B cell (primary cell): Measurements from ENCODE around the gene NEO1. TPM values are rescaled to one million over a fixed set of nuclear protein-coding genes. Genes with fewer than 3 reads are reported as not detected.

Experiments used
- ATAC-seq: fragments of 200-7000 bp; cut with Tn5 transposase; one replicate; pipeline ENCODE4 v1.10.0; 2021; ENCODE audit warnings: low read depth, mild to moderate bottlenecking, moderate number of reproducible peaks, moderate library complexity
- CTCF ChIA-PET: fragments of 350-600 bp; sonication (Branson Sonifier 250); formaldehyde crosslinking; loops from one replicate; lab custom pipeline; 2021; ENCODE audit warnings: antibody characterized with exemption, inconsistent platforms; lab: Charles Lee
- POLR2A ChIA-PET: fragments of 350-600 bp; sonication (Branson Sonifier 250); formaldehyde crosslinking; loops from one replicate; lab custom pipeline; 2021; ENCODE audit warnings: antibody characterized with exemption; lab: Charles Lee
- DNase-seq: peaks from one replicate; pipeline ENCODE4 v3.0.0; 2013
- H2AFZ ChIP-seq: 2 replicates; pipeline ENCODE4 v1.6.1; 2012; ENCODE audit warnings: mild to moderate bottlenecking, low read depth, low read length; ENCODE audit not compliant: insufficient read depth, poor library complexity, severe bottlenecking
- H3K27ac ChIP-seq, 2 donors: 1 replicate in 1 of 2; 2 replicates in 1 of 2; pipeline ENCODE4 v1.5.1; 2012 to 2013; ENCODE audit warnings: low read length in 2 of 2, mild to moderate bottlenecking in 2 of 2, moderate library complexity in 1 of 2
- H3K27me3 ChIP-seq, 4 experiments: fragments of 200-600 bp in 1 of 4; sonication (generic) in 1 of 4; replicated peaks in 1 of 4; 1 replicate in 2 of 4; 2 replicates in 2 of 4; pipeline versions ENCODE4 v1.6.1 to v1.7.0; 2013 to 2016; ENCODE audit warnings: low read length in 3 of 4, mild to moderate bottlenecking in 2 of 4, mixed read lengths in 1 of 4, moderate library complexity in 1 of 4; ENCODE audit not compliant: insufficient read depth in 4 of 4, control insufficient read depth in 3 of 4; ENCODE audit errors: control extremely low read depth in 1 of 4
- H3K36me3 ChIP-seq, 2 experiments: replicated peaks in 1 of 2; 1 replicate in 1 of 2; 2 replicates in 1 of 2; pipeline versions ENCODE4 v1.6.1 to v1.7.1; 2013; ENCODE audit warnings: low read length in 1 of 2; ENCODE audit not compliant: insufficient read depth in 2 of 2, control insufficient read depth in 1 of 2; ENCODE audit errors: control extremely low read depth in 1 of 2, extremely low read depth in 1 of 2
- H3K4me1 ChIP-seq, 2 donors: fragments of 200-600 bp in 1 of 2; sonication (generic) in 1 of 2; 1 replicate in 1 of 2; 2 replicates in 1 of 2; pipeline versions ENCODE4 v1.5.1 to v1.6.1; 2013 to 2017; ENCODE audit warnings: low read length in 2 of 2; ENCODE audit not compliant: control insufficient read depth in 2 of 2, insufficient read depth in 2 of 2
- H3K4me2 ChIP-seq: replicated peaks from 2 replicates; pipeline ENCODE3; 2012; ENCODE audit warnings: mild to moderate bottlenecking, low read depth, low read length; ENCODE audit not compliant: poor library complexity, severe bottlenecking
- H3K4me3 ChIP-seq, 5 experiments: fragments of 200-600 bp in 1 of 5; sonication (generic) in 1 of 5; 1 replicate in 3 of 5; 2 replicates in 2 of 5; pipeline versions ENCODE4 v1.5.1 to v1.7.0; 2011 to 2016; ENCODE audit warnings: low read length in 4 of 5, mild to moderate bottlenecking in 4 of 5, low read depth in 2 of 5, control low read depth in 1 of 5, moderate library complexity in 1 of 5; ENCODE audit not compliant: insufficient read depth in 1 of 5; ENCODE audit errors: control extremely low read depth in 1 of 5, extremely low read depth in 1 of 5
- H3K79me2 ChIP-seq: fragments of 200-600 bp; sonication (generic); one replicate; pipeline ENCODE4 v1.6.0; 2016; ENCODE audit warnings: low read length; ENCODE audit not compliant: control insufficient read depth, insufficient read depth
- H3K9ac ChIP-seq: fragments of 200-600 bp; sonication (generic); 2 replicates; pipeline ENCODE4 v1.6.1; 2017; ENCODE audit warnings: mild to moderate bottlenecking, low read length, moderate library complexity
- H3K9me3 ChIP-seq, 3 donors: one replicate each; pipeline versions ENCODE4 v1.6.1 to v1.7.1; 2013; ENCODE audit warnings: low read length in 2 of 3; ENCODE audit not compliant: control insufficient read depth in 2 of 3, insufficient read depth in 1 of 3; ENCODE audit errors: control extremely low read depth in 1 of 3
- H4K20me1 ChIP-seq: 2 replicates; pipeline ENCODE4 v1.6.0; 2012; ENCODE audit warnings: mild to moderate bottlenecking, low read length; ENCODE audit not compliant: insufficient read depth, control insufficient read depth, poor library complexity, severe bottlenecking
- H3K27ac Mint-ChIP-seq: one replicate; pipeline ENCODE4 v1.8.0; 2021; ENCODE audit warnings: mixed read lengths
- H3K27me3 Mint-ChIP-seq: one replicate; pipeline ENCODE4 v1.8.0; 2021; ENCODE audit warnings: mixed read lengths
- H3K4me1 Mint-ChIP-seq: one replicate; pipeline ENCODE4 v1.8.0; 2021; ENCODE audit warnings: mixed read lengths
- H3K4me3 Mint-ChIP-seq: one replicate; pipeline ENCODE4 v1.8.0; 2021; ENCODE audit warnings: mixed read lengths
- H3K9me3 Mint-ChIP-seq: one replicate; pipeline ENCODE4 v1.8.0; 2022; ENCODE audit warnings: mixed read lengths; ENCODE audit not compliant: insufficient read depth
- CTCF ChIP-seq: fragments of 200-600 bp; IDR thresholded peaks from one replicate; pipeline ENCODE4 v1.8.0; 2022; ENCODE audit warnings: antibody characterized with exemption, mild to moderate bottlenecking
- EZH2 ChIP-seq: IDR thresholded peaks from 2 replicates; pipeline ENCODE4 v1.6.1; 2012; ENCODE audit warnings: borderline replicate concordance, low read depth, mild to moderate bottlenecking, moderate library complexity, low read length; ENCODE audit not compliant: insufficient read depth, poor library complexity, severe bottlenecking
- WGBS: methylation state at CpG from one replicate; pipeline ENCODE4 v1.1.5; 2013; ENCODE audit warnings: missing lambda C conversion rate; ENCODE audit not compliant: insufficient coverage; 5-methylcytosine and 5-hydroxymethylcytosine counted together
- intact Hi-C: fragments of 100-400 bp; cut with micrococcal nuclease; formaldehyde crosslinking; loops from one replicate; pipeline ENCODE4 v1.10.0; 2022
- polyA plus RNA-seq: library from polyadenylated mRNA; depleted of rRNA; stranded (reverse); fragments of >200 nt; gene quantifications from 2 replicates; pipeline ENCODE4 v1.2.3, GENCODE V29; 2012
- total RNA-seq, 2 donors: library from RNA; stranded (reverse); fragments of 120-200 nt in 1 of 2; gene quantifications; 1 replicate in 1 of 2; 2 replicates in 1 of 2; pipeline versions ENCODE4 v1.2.3 to v1.2.4, GENCODE V29; 2013 to 2022

Gene NEO1
- total and polyA plus RNA-seq, 2 donors (not counting 1 experiment from before 2014, with no cell fraction given): 1.3 to 3.9 TPM

DNA sequence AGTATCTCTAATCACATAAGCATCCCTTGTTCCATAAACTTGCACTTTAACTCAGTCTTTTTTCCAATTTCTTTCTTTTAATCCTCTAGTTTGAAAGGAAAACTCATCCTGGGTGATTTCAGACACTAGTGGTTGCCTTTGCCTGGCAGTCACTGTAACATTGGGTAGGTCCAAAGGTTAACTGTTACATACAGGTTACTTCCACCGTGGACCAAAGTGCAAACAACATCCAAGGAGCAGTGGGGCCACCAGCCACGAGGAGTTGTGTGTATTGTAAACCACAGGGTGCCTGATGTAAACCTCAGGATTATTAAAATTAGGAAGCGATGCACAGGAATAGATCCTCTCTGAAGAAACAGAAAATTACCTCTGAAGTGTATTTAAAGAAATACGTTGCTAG lies 241.5 kb downstream of the NEO1 start:
- H3K27me3 ChIP-seq: peaks cover 0 to 3% (median 0%) of the 10 kb centered on the region in 4 experiments
- H4K20me1 ChIP-seq: no peaks in the 10 kb centered on the region
- CTCF ChIA-PET: no interaction called here
- intact Hi-C loops: no loop called here
- DNase-seq (no peak), ATAC-seq (no peak)
- Mint-ChIP-seq H3K4me1 (no peaks in the 10 kb centered on the region), H3K9me3 (no peaks in the 10 kb centered on the region), H3K27ac (no peak overlapping the region), H3K4me3 (no peak overlapping the region), H3K27me3 (peaks cover 14% of the 10 kb centered on the region)
- H3K4me2 ChIP-seq: no peak overlapping the region
- no peak overlapping the region for H3K9ac ChIP-seq
- no peaks in the 10 kb centered on the region for H3K4me1 ChIP-seq
- no peak overlapping the region for H3K27ac ChIP-seq
- no peak overlapping the region for H3K4me3 ChIP-seq
- POLR2A ChIA-PET: no interaction called here
- WGBS: 100% methylated on average over 1 of the region's 4 CpGs
- H2AFZ ChIP-seq: no peak overlapping the region
- H3K36me3 ChIP-seq: no peaks in the 10 kb centered on the region
- H3K79me2 ChIP-seq: no peaks in the 10 kb centered on the region
- H3K9me3 ChIP-seq: no peaks in the 10 kb centered on the region
- TF ChIP-seq CTCF (no peak), EZH2 (no peak)

DNA sequence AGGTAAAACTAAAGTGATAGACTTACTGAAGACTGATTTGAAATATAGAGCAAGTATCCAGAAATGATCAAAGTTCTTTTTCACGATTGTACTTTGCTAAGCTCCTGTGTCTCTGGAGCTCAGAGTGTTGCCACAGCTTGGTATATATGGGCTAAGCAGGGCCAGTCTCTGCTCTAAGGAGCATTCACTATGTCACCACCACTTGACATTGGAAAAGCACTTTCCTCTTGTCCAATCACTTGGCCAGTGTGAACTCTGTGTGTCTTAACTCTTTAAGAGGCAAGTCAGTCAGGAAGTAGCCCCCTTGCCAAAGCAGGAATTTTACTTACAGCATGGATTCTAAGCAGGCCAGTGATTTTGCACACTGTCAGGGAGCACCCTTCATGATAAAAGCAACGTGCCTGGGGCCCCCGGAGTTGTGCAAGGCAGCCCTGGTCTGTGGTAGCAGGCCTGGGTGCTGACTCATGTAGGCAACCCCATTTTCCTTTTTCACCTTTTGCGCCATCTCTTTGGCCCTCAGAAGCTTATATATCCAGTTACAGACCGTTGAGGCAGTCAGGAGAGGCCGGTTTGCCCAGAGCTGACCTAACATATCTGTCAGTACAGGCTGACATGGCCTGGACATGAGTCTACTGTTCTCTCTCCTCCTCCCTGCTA lies 243.5 kb downstream of the NEO1 start:
- DNase-seq: no peak
- Mint-ChIP-seq H3K27ac (no peak overlapping the region), H3K27me3 (peaks cover 14% of the 10 kb centered on the region), H3K4me3 (no peak overlapping the region), H3K4me1 (no peaks in the 10 kb centered on the region), H3K9me3 (no peaks in the 10 kb centered on the region)
- intact Hi-C loops: no loop called here
- TF ChIP-seq CTCF (no peak), EZH2 (no peak)
- Histone ChIP-seq H3K27me3 (peaks cover 0 to 3% (median 0%) of the 10 kb centered on the region in 4 experiments), H3K36me3 (no peaks in the 10 kb centered on the region), H3K79me2 (no peaks in the 10 kb centered on the region), H3K9ac (no peak overlapping the region), H4K20me1 (no peaks in the 10 kb centered on the region), H3K27ac (no peak overlapping the region), H2AFZ (no peak overlapping the region), H3K4me3 (no peak overlapping the region), H3K4me2 (no peak overlapping the region), H3K9me3 (no peaks in the 10 kb centered on the region), H3K4me1 (no peaks in the 10 kb centered on the region)
- ChIA-PET POLR2A (no interaction called here), CTCF (interaction anchor here (1.2 kb wide), 1 partner anchor 21 kb away, joined by 4 read pairs; no protein-coding TSS in a partner anchor)
- no peak for ATAC-seq
- 76% methylated on average over 6 of the region's 6 CpGs for WGBS
